GM19025 (cell line): Measurements from ENCODE around the gene RPS27.
"Not testable (repeated sequence)": the region's sequence is repeated elsewhere in the genome, so short reads cannot be mapped to it uniquely, and the experiment has no call there.

Source experiments
- ATAC-seq: cut with Tn5 transposase; IDR thresholded peaks from one replicate; pipeline ENCODE4 v1.9.1; 2021; ENCODE audit warnings: mild to moderate bottlenecking, low read depth, moderate library complexity; ENCODE audit not compliant: unreplicated experiment

RPS27 gene

GRCh38 chr1:153984123-153984894, 6.3 kb upstream of the RPS27 start:
- ATAC-seq: no peak

GRCh38 chr1:153985341-153985912, 5.1 kb upstream of the RPS27 start:
- no peak for ATAC-seq

- no peak for ATAC-seq
Measured at GRCh38 chr1:153985941-153986761, 4.4 kb upstream of the RPS27 start, which contains the start of gene RAB13. TSS of gene RAB13 (minus strand) at chr1:153986339. CDS start at chr1:153986236, 103 bp downstream.

DNA sequence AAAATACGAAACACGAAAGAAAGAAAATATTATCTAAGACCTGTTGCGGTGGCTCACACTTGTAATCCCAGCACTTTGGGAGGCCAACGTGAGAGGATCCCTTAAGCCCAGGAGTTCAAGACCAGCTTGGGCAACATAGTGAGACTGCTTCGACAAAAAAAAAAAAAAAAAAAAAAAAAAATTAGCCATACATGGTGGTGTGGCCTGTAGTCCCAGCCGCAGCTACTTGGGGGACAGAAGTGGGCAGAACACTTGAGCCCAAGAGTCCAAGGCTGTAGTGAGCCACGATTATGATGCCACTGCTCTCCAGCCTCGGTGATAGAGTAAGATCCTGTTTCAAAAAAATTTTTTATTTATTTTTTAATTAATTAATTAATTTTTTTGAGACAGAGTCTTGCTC, 2.9 kb upstream of the RPS27 start:
- ATAC-seq: no peak

DNA sequence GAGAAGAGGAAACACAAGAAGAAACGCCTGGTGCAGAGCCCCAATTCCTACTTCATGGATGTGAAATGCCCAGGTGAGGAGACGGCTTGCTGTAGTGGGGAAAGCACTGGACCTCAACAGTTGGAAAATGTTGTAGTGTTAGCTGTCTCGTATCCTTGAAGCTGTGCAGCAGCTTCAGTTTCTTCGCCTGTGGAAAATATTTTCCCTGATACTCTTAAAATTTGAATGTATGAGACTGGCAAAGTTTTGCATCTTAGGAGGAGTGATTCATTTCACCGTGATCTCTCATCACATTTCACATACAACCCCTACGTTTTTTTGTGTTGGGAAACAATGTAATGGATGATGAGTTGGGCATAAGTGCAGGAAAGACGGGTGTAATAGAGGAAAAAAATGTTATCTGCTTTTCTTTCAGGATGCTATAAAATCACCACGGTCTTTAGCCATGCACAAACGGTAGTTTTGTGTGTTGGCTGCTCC, 629 bp downstream of the RPS27 start:
- no peak for ATAC-seq

GRCh38 chr1:153991806-153992205, 1.2 kb downstream of the RPS27 start:
- ATAC-seq: no peak

DNA sequence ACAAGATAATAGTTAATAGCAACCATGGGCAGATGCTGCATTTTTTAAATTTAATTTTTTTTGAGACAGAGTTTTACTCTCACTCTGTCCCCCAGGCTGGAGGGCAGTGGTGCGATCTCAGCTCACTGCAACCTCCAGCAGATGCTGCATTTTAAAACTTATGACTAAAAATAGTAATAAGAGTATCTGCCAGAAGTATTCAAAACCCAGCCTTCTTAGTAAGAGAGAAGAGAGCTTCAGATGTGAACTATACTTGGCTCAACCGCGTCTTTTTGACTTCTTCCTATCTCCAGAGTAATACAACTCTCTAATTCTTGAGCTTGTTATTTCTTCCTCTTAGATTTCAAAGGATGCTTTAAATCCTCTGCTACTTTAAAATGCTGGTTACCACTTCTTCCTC, 4.6 kb downstream of the RPS27 start:
- ATAC-seq: no peak

- no peak for ATAC-seq
Measured at GRCh38 chr1:153995640-153996039, 5.1 kb downstream of the RPS27 start.

DNA sequence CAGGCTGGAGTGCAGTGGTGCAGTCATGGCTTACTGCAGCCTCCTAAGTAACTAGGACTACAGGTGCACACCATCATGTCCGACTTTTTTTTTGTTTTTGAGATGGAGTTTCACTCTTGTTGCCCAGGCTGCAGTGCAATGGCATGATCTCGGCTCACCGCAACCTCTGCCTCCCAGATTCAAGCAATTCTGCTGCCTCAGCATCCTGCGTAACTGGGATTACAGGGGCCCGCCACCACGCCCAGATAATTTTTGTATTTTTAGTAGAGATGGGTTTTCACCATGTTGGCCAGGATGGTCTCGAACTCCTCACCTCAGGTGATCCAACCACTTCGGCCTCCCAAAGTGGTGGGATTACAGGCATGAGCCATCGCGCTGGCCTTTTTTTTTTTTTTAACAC, 6.3 kb downstream of the RPS27 start:
- ATAC-seq: not testable (repeated sequence)

DNA sequence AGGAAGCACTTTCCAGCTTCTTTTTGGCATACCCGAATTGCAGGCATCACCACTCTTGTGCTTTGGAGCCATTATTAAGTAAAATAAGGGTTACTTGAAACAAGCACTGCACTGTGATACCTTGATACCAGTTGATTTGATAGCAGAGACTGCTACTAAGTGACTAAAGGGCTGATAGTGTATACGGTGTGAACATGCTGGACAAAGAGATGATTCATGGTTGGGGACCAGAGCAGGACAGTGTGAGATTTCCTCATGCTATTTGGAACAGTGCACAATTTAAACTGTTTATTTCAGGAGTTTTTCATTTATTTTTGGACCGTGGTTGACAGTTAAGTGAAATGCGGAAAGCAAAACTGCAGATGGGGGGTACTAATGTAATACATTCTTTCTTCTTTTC, 9.9 kb downstream of the RPS27 start:
- no peak for ATAC-seq

DNA sequence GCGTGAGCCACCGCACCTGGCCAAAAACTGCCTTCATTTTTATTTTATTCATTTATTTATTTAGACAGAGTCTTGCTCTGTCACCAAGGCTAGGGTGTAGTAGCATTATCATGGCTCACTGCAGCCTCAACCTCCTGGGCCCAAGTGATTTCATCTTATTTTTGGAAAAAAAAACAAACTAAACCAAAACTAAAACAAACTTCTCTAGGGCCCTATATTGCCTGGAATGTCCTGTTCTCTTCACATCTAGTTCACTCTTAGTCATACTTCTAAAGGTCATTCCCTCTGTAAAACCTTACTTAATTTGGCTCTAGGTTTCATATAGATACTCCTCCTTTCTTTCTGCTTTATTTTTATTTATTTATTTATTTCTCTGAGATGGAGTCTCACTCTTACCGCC, 15.6 kb downstream of the RPS27 start:
- no peak for ATAC-seq

DNA sequence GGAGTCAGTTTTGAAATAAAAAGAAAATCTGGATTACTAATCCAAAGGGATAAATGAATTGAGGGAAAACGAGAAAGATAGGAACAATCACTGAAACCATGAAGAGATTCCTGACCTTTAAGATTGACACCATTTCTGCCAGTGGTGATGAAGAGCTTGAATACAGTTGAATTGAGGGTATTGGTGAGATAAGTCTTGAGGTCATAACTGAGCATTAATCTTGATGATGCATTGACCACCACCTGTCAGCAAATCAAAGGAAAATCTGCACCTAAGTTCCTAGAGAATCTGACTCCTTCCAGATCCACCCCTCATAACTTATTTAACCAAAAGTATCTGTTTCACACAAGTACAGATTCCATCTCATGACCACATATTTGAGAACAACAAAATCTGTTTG, 21.6 kb downstream of the RPS27 start:
- ATAC-seq: no peak

DNA sequence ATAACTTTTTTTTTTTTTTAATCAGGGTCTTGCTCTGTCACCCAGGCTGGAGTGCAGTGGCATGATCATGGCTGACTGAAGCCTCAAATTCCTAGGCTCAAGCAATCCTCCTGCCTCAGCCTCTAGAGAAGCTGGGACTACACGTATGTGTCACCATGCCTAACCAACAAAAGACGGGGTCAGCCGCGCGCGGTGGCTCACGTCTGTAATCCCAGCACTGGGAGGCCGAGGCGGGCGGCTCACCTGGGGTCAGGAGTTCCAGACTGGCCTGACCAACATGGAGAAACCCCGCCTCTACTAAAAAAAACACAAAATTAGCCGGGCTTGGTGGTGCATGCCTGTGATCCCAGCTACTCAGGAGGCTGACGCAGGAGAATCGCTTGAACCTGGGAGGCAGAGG, 22.0 kb downstream of the RPS27 start:
- ATAC-seq: not testable (repeated sequence)

DNA sequence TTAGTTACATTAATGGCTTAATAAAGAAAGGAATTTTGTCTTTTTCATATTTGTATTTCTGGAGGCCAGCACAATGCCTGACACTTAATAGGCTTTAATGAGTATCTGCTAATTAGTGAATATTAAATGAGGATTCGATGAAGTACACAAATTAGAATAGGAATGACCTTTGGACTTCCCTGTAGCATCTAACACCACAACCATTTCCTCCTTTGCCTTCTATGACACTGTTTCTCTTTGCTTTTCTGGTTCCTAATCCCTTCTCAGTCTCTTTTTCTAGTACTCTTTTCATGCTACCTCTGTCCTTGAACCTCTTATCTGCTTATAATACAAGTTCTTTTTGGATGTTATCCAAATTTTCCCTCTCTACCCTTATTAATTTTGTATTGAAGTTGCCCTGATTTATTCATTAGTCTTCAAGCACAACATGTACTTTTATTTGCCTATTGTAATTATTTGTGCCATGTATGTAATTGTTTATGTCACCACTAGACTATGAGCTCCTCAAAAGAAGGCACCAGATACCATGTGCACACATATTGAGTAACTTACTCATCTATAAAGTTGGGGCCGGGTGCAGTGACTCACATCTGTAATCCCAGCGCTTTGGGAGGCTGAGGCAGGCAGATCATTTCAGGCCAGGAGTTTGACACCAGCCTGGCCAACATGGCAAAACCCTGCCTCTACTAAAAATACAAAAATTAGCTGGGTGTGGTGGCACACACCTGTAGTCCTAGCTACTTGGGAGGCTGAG, 23.8 kb downstream of the RPS27 start:
- ATAC-seq: no peak

GRCh38 chr1:154019269-154019668, 28.7 kb downstream of the RPS27 start:
- ATAC-seq: no peak

- ATAC-seq: no peak
Measured at GRCh38 chr1:154019940-154020339, 29.4 kb downstream of the RPS27 start.

GRCh38 chr1:154033697-154034096, 43.1 kb downstream of the RPS27 start:
- not testable (repeated sequence) for ATAC-seq
